Fibroblast of lung (primary cell): Measurements from ENCODE around the gene FAM174B. TPM values are rescaled to one million over a fixed set of nuclear protein-coding genes. Genes with fewer than 3 reads are reported as not detected.

Source experiments
- DNase-seq, 2 donors: peaks; one replicate each; pipeline versions ENCODE4 v3.0.0 to v3.0.0-alpha.2; 2010; ENCODE audit warnings: low read depth in 2 of 2
- H2AFZ ChIP-seq: 2 replicates; pipeline ENCODE4 v1.5.1; 2012; ENCODE audit warnings: low read length, control low read depth, inconsistent platforms
- H3K27ac ChIP-seq: 2 replicates; pipeline ENCODE4 v1.5.1; 2011; ENCODE audit warnings: low read length, control low read depth; ENCODE audit not compliant: insufficient read depth
- H3K27me3 ChIP-seq: 2 replicates; pipeline ENCODE4 v1.5.1; 2011; ENCODE audit warnings: mild to moderate bottlenecking, low read length; ENCODE audit not compliant: control insufficient read depth, insufficient read depth
- H3K36me3 ChIP-seq: 2 replicates; pipeline ENCODE4 v1.5.1; 2011; ENCODE audit warnings: low read length; ENCODE audit not compliant: control insufficient read depth, insufficient read depth
- H3K4me1 ChIP-seq: 2 replicates; pipeline ENCODE4 v1.5.1; 2011; ENCODE audit warnings: low read length; ENCODE audit not compliant: control insufficient read depth, insufficient read depth; ENCODE audit errors: extremely low read depth
- H3K4me2 ChIP-seq: 2 replicates; pipeline ENCODE4 v1.5.1; 2011; ENCODE audit warnings: low read length, control low read depth; ENCODE audit not compliant: insufficient read depth; ENCODE audit errors: extremely low read depth
- H3K4me3 ChIP-seq, 4 experiments: fragments of 200-600 bp in 1 of 4; sonication (generic) in 1 of 4; replicated peaks in 1 of 4; 2 replicates each; pipeline ENCODE4 v1.5.1; 2011 to 2016; ENCODE audit warnings: low read length in 4 of 4, low read depth in 3 of 4, mild to moderate bottlenecking in 3 of 4, control low read depth in 2 of 4, inconsistent platforms in 1 of 4, mixed read lengths in 1 of 4; ENCODE audit not compliant: insufficient read depth in 1 of 4; ENCODE audit errors: control extremely low read depth in 1 of 4
- H3K79me2 ChIP-seq: 2 replicates; pipeline ENCODE4 v1.5.1; 2012; ENCODE audit warnings: mild to moderate bottlenecking, low read length, inconsistent platforms; ENCODE audit not compliant: control insufficient read depth, insufficient read depth
- H3K9ac ChIP-seq: 2 replicates; pipeline ENCODE4 v1.5.1; 2011; ENCODE audit warnings: mild to moderate bottlenecking, low read length, control low read depth; ENCODE audit not compliant: insufficient read depth
- H3K9me3 ChIP-seq: 2 replicates; pipeline ENCODE4 v1.5.1; 2012; ENCODE audit warnings: low read depth, low read length; ENCODE audit not compliant: control insufficient read depth, insufficient read depth
- H4K20me1 ChIP-seq: 2 replicates; pipeline ENCODE4 v1.5.1; 2011; ENCODE audit warnings: low read length; ENCODE audit not compliant: control insufficient read depth, insufficient read depth; ENCODE audit errors: extremely low read depth
- CTCF ChIP-seq, 2 donors: IDR thresholded peaks in 1 of 2; conservative IDR thresholded peaks in 1 of 2; 1 replicate in 1 of 2; 2 replicates in 1 of 2; pipeline ENCODE4 v1.5.1; 2011 to 2012; ENCODE audit warnings: low read length in 2 of 2, control low read depth in 1 of 2, inconsistent platforms in 1 of 2, low read depth in 1 of 2, mild to moderate bottlenecking in 1 of 2
- EZH2 ChIP-seq: IDR thresholded peaks from 2 replicates; pipeline ENCODE4 v1.5.1; 2012; ENCODE audit warnings: low read length, control low read depth, mild to moderate bottlenecking; ENCODE audit errors: missing control alignments
- polyA plus RNA-seq, 2 donors: library from polyadenylated mRNA; depleted of rRNA in 1 of 2; stranded (reverse) in 1 of 2; unstranded in 1 of 2; fragments of >200 nt; gene quantifications; 2 replicates each; pipeline ENCODE4 v1.2.1, GENCODE V29; 2011 to 2012; ENCODE audit warnings: missing spikeins in 1 of 2
- total RNA-seq: library from RNA; depleted of rRNA; stranded (reverse); fragments of >200 nt; gene quantifications from 2 replicates; pipeline ENCODE4 v1.2.1, GENCODE V29; 2014

Gene FAM174B
- total and polyA plus RNA-seq, 2 donors (not counting 1 experiment from before 2014, with no cell fraction given): 0.87 to 2.8 TPM

- Histone ChIP-seq H3K9me3 (no peaks in the 10 kb centered on the region), H4K20me1 (no peaks in the 10 kb centered on the region), H3K4me2 (no peak overlapping the region), H2AFZ (no peak overlapping the region), H3K4me1 (no peaks in the 10 kb centered on the region), H3K27me3 (peaks cover 5% of the 10 kb centered on the region), H3K36me3 (no peaks in the 10 kb centered on the region), H3K4me3 (no peak overlapping the region), H3K27ac (no peak overlapping the region), H3K79me2 (no peaks in the 10 kb centered on the region), H3K9ac (no peak overlapping the region)
- TF ChIP-seq EZH2 (no peak), CTCF (conservative IDR thresholded peaks at IDR 0.05 in 1 of 2, IDR thresholded peaks at IDR 0.05 in 1 of 2; ENCODE audit: low read depth in 1 of 2, low read length in 2 of 2) (no peak)
- peak in 1 of 2 donors; percentile 6 for DNase-seq
Observed at GRCh38 chr15:92653836-92654539, 1.6 kb downstream of the FAM174B start.

- no peaks in the 10 kb centered on the region for H3K79me2 ChIP-seq
- no peaks in the 10 kb centered on the region for H3K36me3 ChIP-seq
- no peak for DNase-seq
- no peak overlapping the region for H3K9ac ChIP-seq
- H3K4me3 ChIP-seq: no peak overlapping the region
- H3K9me3 ChIP-seq: no peaks in the 10 kb centered on the region
- no peak for TF ChIP-seq EZH2
- no peak overlapping the region for H2AFZ ChIP-seq
- no peaks in the 10 kb centered on the region for H4K20me1 ChIP-seq
- H3K4me1 ChIP-seq: no peaks in the 10 kb centered on the region
- H3K27ac ChIP-seq: no peak overlapping the region
- peaks cover 5% of the 10 kb centered on the region for H3K27me3 ChIP-seq
- H3K4me2 ChIP-seq: no peak overlapping the region
Observed at GRCh38 chr15:92653366-92653765, 2.2 kb downstream of the FAM174B start.

- peaks cover 5% of the 10 kb centered on the region for H3K27me3 ChIP-seq
- no peak overlapping the region for H3K4me3 ChIP-seq
- no peak overlapping the region for H3K4me2 ChIP-seq
- H3K27ac ChIP-seq: no peak overlapping the region
- H3K79me2 ChIP-seq: no peaks in the 10 kb centered on the region
- H2AFZ ChIP-seq: no peak overlapping the region
- H3K9ac ChIP-seq: no peak overlapping the region
- TF ChIP-seq EZH2 (no peak), CTCF (conservative IDR thresholded peaks at IDR 0.05 in 1 of 2, IDR thresholded peaks at IDR 0.05 in 1 of 2; ENCODE audit: low read depth in 1 of 2, low read length in 2 of 2) (no peak)
- no peaks in the 10 kb centered on the region for H3K36me3 ChIP-seq
- no peak for DNase-seq
- no peaks in the 10 kb centered on the region for H3K4me1 ChIP-seq
- no peaks in the 10 kb centered on the region for H4K20me1 ChIP-seq
- no peaks in the 10 kb centered on the region for H3K9me3 ChIP-seq
Observed at GRCh38 chr15:92652576-92652966, 3.0 kb downstream of the FAM174B start.
